GM12878 (cell line): ENCODE data around the gene CNTN6. TPM values are rescaled to one million over a fixed set of nuclear protein-coding genes. Genes with fewer than 3 reads are reported as not detected.

Experiments
- ATAC-seq: fragments of 200-7000 bp; cut with Tn5 transposase; 3 replicates; pipeline ENCODE4 v1.9.1; 2020; ENCODE audit warnings: mild to moderate bottlenecking, moderate library complexity
- BruUV-seq: library from RNA; stranded (reverse); fragments of 400-500 nt; replicated peaks from 2 replicates; lab custom pipeline; 2021; lab: Mats Ljungman, UMichigan
- CTCF ChIA-PET: fragments of 300-600 bp; sonication (Branson Sonifier 250); formaldehyde crosslinking; extraction: SDS; loops from one replicate; lab custom pipeline; 2021; ENCODE audit warnings: inconsistent platforms; lab: Yijun Ruan, JAX
- POLR2A ChIA-PET: fragments of 350-600 bp; formaldehyde crosslinking; extraction: SDS; loops from one replicate; lab custom pipeline; 2021; ENCODE audit warnings: inconsistent platforms; lab: Charles Lee
- RAD21 ChIA-PET: fragments of 300-600 bp; sonication (Branson Sonifier 250); formaldehyde crosslinking; loops from one replicate; lab custom pipeline; 2023; ENCODE audit warnings: antibody characterized with exemption; ENCODE audit not compliant: unreplicated experiment; lab: Charles Lee
- SMC1A ChIA-PET: fragments of 300-600 bp; sonication (Branson Sonifier 250); formaldehyde crosslinking; loops from one replicate; lab custom pipeline; 2023; ENCODE audit not compliant: unreplicated experiment, uncharacterized antibody; lab: Charles Lee
- DNase-seq: peaks from one replicate; pipeline ENCODE4 v3.0.0-alpha.2; 2011; ENCODE audit warnings: low read depth, low spot score
- FAIRE-seq: peaks from 3 replicates; lab custom pipeline; 2011; peaks lifted over from hg19 to GRCh38; lab: Jason Lieb, UNC
- H2AFZ ChIP-seq: 2 replicates; pipeline ENCODE4 v1.6.0; 2011; ENCODE audit warnings: low read depth, low read length, control low read depth; ENCODE audit not compliant: control insufficient read depth
- H3K27ac ChIP-seq: 2 replicates; pipeline ENCODE4 v1.5.1; 2011; ENCODE audit warnings: control low read depth; ENCODE audit not compliant: control insufficient read depth, insufficient read depth
- H3K27me3 ChIP-seq, 2 experiments: replicated peaks in 1 of 2; 2 replicates each; pipeline versions ENCODE4 v1.6.0 to v1.6.1; 2011; ENCODE audit warnings: low read length in 1 of 2; ENCODE audit not compliant: control insufficient read depth in 2 of 2, insufficient read depth in 2 of 2
- H3K36me3 ChIP-seq, 2 experiments: 2 replicates each; pipeline ENCODE4 v1.5.1; 2011; ENCODE audit warnings: low read length in 1 of 2; ENCODE audit not compliant: control insufficient read depth in 2 of 2, insufficient read depth in 2 of 2
- H3K4me1 ChIP-seq: 2 replicates; pipeline ENCODE4 v1.6.1; 2011; ENCODE audit warnings: mild to moderate bottlenecking, low read length, moderate library complexity, mixed read lengths; ENCODE audit not compliant: control insufficient read depth, insufficient read depth
- H3K4me2 ChIP-seq: 2 replicates; pipeline ENCODE4 v1.6.0; 2011; ENCODE audit warnings: control low read depth; ENCODE audit not compliant: control insufficient read depth, insufficient read depth
- H3K4me3 ChIP-seq: fragments of 200-600 bp; sonication (generic); 2 replicates; pipeline ENCODE4 v1.5.1; 2016
- H3K79me2 ChIP-seq: 2 replicates; pipeline ENCODE4 v1.6.0; 2011; ENCODE audit warnings: low read length; ENCODE audit not compliant: control insufficient read depth, insufficient read depth
- H3K9ac ChIP-seq: 2 replicates; pipeline ENCODE4 v1.8.0; 2011; ENCODE audit warnings: low read length, control low read depth, mixed read lengths; ENCODE audit not compliant: control insufficient read depth, insufficient read depth
- H3K9me3 ChIP-seq: replicated peaks from 3 replicates; pipeline ENCODE4 v1.5.1; 2011; ENCODE audit warnings: mild to moderate bottlenecking, low read length; ENCODE audit not compliant: control insufficient read depth, insufficient read depth
- H4K20me1 ChIP-seq: 2 replicates; pipeline ENCODE4 v1.6.0; 2011; ENCODE audit not compliant: control insufficient read depth, insufficient read depth
- ASH2L ChIP-seq: fragments of 300-600, 200-600 bp; sonication (generic); IDR thresholded peaks from 2 replicates; pipeline ENCODE4 v1.6.1; 2017; ENCODE audit warnings: low read depth, mild to moderate bottlenecking, borderline replicate concordance
- ATF2 ChIP-seq: IDR thresholded peaks from 2 replicates; pipeline ENCODE4 v1.6.1; 2012; ENCODE audit warnings: low read length, inconsistent platforms
- BACH1 ChIP-seq: fragments of 450-650 bp; IDR thresholded peaks from 2 replicates; pipeline ENCODE4 v1.6.1; 2017; ENCODE audit warnings: mild to moderate bottlenecking, borderline replicate concordance
- CBFB ChIP-seq: IDR thresholded peaks from 2 replicates; pipeline ENCODE4 v1.6.1; 2016; ENCODE audit warnings: antibody characterized with exemption, low read depth
- E4F1 ChIP-seq: fragments of 450-650 bp; IDR thresholded peaks from 2 replicates; pipeline ENCODE4 v1.6.1; 2018; ENCODE audit warnings: borderline replicate concordance, mild to moderate bottlenecking; ENCODE audit not compliant: partially characterized antibody
- NR2C1 ChIP-seq: fragments of 450-650 bp; IDR thresholded peaks from 2 replicates; pipeline ENCODE4 v1.6.1; 2017; ENCODE audit warnings: antibody characterized with exemption, mild to moderate bottlenecking, moderate library complexity
- RB1 ChIP-seq: fragments of 450-650 bp; formaldehyde crosslinking; IDR thresholded peaks from 2 replicates; pipeline ENCODE4 v1.6.1; 2017; ENCODE audit warnings: mild to moderate bottlenecking, borderline replicate concordance
- RELA ChIP-seq: fragments of 450-650 bp; IDR thresholded peaks from 2 replicates; pipeline ENCODE4 v1.8.0; 2014; ENCODE audit warnings: borderline replicate concordance; ENCODE audit not compliant: partially characterized antibody
- SPI1 ChIP-seq: IDR thresholded peaks from 2 replicates; pipeline ENCODE4 v1.6.1; 2011; ENCODE audit warnings: low read depth, mild to moderate bottlenecking, low read length, moderate library complexity, borderline replicate concordance; ENCODE audit not compliant: insufficient read depth
- STAT1 ChIP-seq: fragments of 450-650 bp; conservative IDR thresholded peaks from 2 replicates; pipeline ENCODE4 v1.6.1; 2014; ENCODE audit warnings: antibody characterized with exemption, mild to moderate bottlenecking
- SUZ12 ChIP-seq: fragments of 200-600 bp; sonication (generic); IDR thresholded peaks from one replicate; pipeline ENCODE4 v1.6.1; 2018; ENCODE audit warnings: antibody characterized with exemption, mild to moderate bottlenecking; ENCODE audit not compliant: unreplicated experiment
- ZBED1 ChIP-seq: IDR thresholded peaks from 2 replicates; pipeline ENCODE4 v1.6.1; 2016; ENCODE audit warnings: borderline replicate concordance
- ZBTB40 ChIP-seq: fragments of 450-650 bp; IDR thresholded peaks from 2 replicates; pipeline ENCODE4 v1.6.1; 2016; ENCODE audit warnings: mild to moderate bottlenecking, moderate library complexity, borderline replicate concordance
- ZNF274 ChIP-seq: IDR thresholded peaks from one replicate; pipeline ENCODE4 v1.8.0; 2011; ENCODE audit not compliant: insufficient read length, insufficient read depth
- ZNF384 ChIP-seq: IDR thresholded peaks from 2 replicates; pipeline ENCODE4 v1.6.1; 2012; ENCODE audit warnings: low read depth, mild to moderate bottlenecking, low read length, improper control_type of control experiment, borderline replicate concordance
- WGBS: methylation state at CpG from one replicate; pipeline ENCODE4 v1.1.6; 2016; ENCODE audit warnings: low lambda C conversion rate; ENCODE audit not compliant: insufficient replicate concordance, insufficient coverage; ENCODE audit errors: missing lambda C conversion rate; 5-methylcytosine and 5-hydroxymethylcytosine counted together
- in situ Hi-C: fragments of 300-500 bp; cut with MboI; formaldehyde crosslinking; loops from 9 replicates; pipeline ENCODE4 v1.14.3; 2018; ENCODE audit warnings: mixed read lengths
- intact Hi-C: fragments of 100-400 bp; cut with micrococcal nuclease; formaldehyde crosslinking; loops from one replicate; pipeline ENCODE4 v1.14.2; 2022; ENCODE audit not compliant: unreplicated experiment
- polyA plus RNA-seq, 11 experiments: library from polyadenylated mRNA; depleted of rRNA in 4 of 11; unstranded in 6 of 11; stranded (reverse) in 5 of 11; fragments of >200 nt; fragmentation: Nextera tagmentation in 4 of 11; fragmentation: Illumina TruSeq in 1 of 11; extraction: Ambion mirVana in 4 of 11; extraction: Trizol in 1 of 11; gene quantifications; 1 replicate in 1 of 11; 2 replicates in 10 of 11; pipeline versions ENCODE4 v1.2.1 to v1.2.3, GENCODE V29; 2011 to 2016; ENCODE audit warnings: inconsistent platforms in 2 of 11, missing spikeins in 2 of 11, low read depth in 1 of 11
- total RNA-seq, 4 experiments: library from RNA; depleted of rRNA in 3 of 4; stranded (reverse); fragments of >200 nt in 3 of 4; fragmentation: Illumina TruSeq in 1 of 4; extraction: Trizol in 1 of 4; gene quantifications; 2 replicates each; pipeline versions ENCODE4 v1.2.1 to v1.2.3, GENCODE V29; 2013 to 2021

CNTN6 gene
- total and polyA plus RNA-seq, 10 of the 15 experiments (the other 5 are each of a cell fraction or from before 2014, with no cell fraction given) = not detected

- in situ Hi-C loops = no loop called here
- no peaks in the 10 kb centered on the region for H4K20me1 ChIP-seq
- SMC1A ChIA-PET = no interaction called here
- TF ChIP-seq ZNF384 (no peak), RB1 (no peak), RELA (no peak), CBFB (no peak), ATF2 (no peak), ZNF274 (no peak), BACH1 (no peak), ASH2L (no peak), ZBTB40 (no peak), SUZ12 (no peak), NR2C1 (no peak), STAT1 (no peak), SPI1 (no peak), E4F1 (no peak), ZBED1 (no peak)
Observed at GRCh38 chr3:1195947-1196346, 103.1 kb downstream of the CNTN6 start.

More at GRCh38 chr3:1195947-1196346, 103.1 kb downstream of the CNTN6 start:
- intact Hi-C loops = no loop called here
- H3K4me2 ChIP-seq = no peak overlapping the region
- H3K4me3 ChIP-seq = no peak overlapping the region
- no peak overlapping the region for H3K9ac ChIP-seq
- no peaks in the 10 kb centered on the region for H3K36me3 ChIP-seq
- CTCF ChIA-PET = interaction anchor here (0.6 kb wide), 1 partner anchor 842 kb away, joined by 3 read pairs; no protein-coding TSS in a partner anchor
- H2AFZ ChIP-seq = no peak overlapping the region
- no peak for DNase-seq
- ATAC-seq = no peak
- WGBS = 0% methylated on average over 1 of the region's 1 CpG
- no peaks in the 10 kb centered on the region for H3K79me2 ChIP-seq
- no TSS peak for BruUV-seq
- no peaks in the 10 kb centered on the region for H3K27me3 ChIP-seq
- no peaks in the 10 kb centered on the region for H3K9me3 ChIP-seq
- no peak overlapping the region for H3K27ac ChIP-seq
- FAIRE-seq = no peak
- POLR2A ChIA-PET = no interaction called here
- RAD21 ChIA-PET = no interaction called here
- H3K4me1 ChIP-seq = no peaks in the 10 kb centered on the region
